Measurements from ENCODE around the gene ATXN10.

DNA sequence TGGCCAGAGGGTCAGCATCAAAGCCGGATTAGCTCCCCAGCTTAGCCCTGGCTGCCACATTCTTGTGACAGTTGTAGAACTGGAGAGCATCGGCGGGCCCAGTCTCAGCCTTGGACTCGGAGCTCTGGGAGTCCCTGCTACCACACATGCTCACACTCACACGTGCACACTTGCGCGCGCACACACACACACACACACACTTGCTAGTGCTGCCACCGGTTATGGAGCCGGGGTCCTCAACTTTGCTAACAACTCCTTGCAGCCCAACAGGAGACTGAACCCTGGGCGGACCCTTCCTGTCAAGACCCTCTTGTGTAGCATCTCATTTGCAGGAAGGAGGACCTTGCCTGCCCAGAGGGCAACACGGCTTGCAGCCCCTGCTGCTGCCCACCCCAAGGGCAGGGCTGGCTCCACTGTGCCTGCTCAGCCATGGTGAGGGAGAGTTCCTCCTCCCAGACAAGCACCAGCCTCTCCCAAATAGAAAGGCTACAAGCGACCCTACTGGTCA lies 197.8 kb downstream of the ATXN10 start:
- no peak for TF ChIP-seq EZH2 (IDR thresholded peaks at IDR 0.05; ENCODE audit: insufficient read depth, poor library complexity, severe bottlenecking)
- TF ChIP-seq EZH2phosphoT487 (IDR thresholded peaks at IDR 0.05; ENCODE audit: insufficient read depth, low read depth): no peak
